Measurements from ENCODE around the gene PIKFYVE.

GRCh38 chr2:208280234-208280633 is 14.2 kb downstream of the PIKFYVE start:
- TF ChIP-seq, protein P1, sequence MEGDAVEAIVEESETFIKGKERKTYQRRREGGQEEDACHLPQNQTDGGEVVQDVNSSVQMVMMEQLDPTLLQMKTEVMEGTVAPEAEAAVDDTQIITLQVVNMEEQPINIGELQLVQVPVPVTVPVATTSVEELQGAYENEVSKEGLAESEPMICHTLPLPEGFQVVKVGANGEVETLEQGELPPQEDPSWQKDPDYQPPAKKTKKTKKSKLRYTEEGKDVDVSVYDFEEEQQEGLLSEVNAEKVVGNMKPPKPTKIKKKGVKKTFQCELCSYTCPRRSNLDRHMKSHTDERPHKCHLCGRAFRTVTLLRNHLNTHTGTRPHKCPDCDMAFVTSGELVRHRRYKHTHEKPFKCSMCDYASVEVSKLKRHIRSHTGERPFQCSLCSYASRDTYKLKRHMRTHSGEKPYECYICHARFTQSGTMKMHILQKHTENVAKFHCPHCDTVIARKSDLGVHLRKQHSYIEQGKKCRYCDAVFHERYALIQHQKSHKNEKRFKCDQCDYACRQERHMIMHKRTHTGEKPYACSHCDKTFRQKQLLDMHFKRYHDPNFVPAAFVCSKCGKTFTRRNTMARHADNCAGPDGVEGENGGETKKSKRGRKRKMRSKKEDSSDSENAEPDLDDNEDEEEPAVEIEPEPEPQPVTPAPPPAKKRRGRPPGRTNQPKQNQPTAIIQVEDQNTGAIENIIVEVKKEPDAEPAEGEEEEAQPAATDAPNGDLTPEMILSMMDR (IDR thresholded peaks at IDR 0.05; ENCODE audit: low read depth, low read length) = no peak
- no peak for TF ChIP-seq EZH2phosphoT487 (IDR thresholded peaks at IDR 0.05; ENCODE audit: low read depth)

Measured in OCI-LY3 (cell line).